Naive thymus-derived CD4-positive, alpha-beta T cell (primary cell): ENCODE measurements around the gene INO80. TPM values are rescaled to one million over a fixed set of nuclear protein-coding genes. Genes with fewer than 3 reads are reported as not detected.
A peak's percentile ranks its signal among the peaks of the same experiment; 100 is the strongest.

ENCODE experiments used
- ATAC-seq: fragments of 150-1000 bp; cut with Tn5 transposase; 2 replicates; pipeline ENCODE4 v1.10.0; 2021; ENCODE audit warnings: mild to moderate bottlenecking, moderate library complexity
- CTCF ChIA-PET: fragments of 350-600 bp; sonication (Branson Sonifier 250); formaldehyde crosslinking; loops from one replicate; lab custom pipeline; 2021; ENCODE audit warnings: antibody characterized with exemption; lab: Charles Lee
- POLR2A ChIA-PET: fragments of 350-600 bp; sonication (Branson Sonifier 250); formaldehyde crosslinking; loops from one replicate; lab custom pipeline; 2021; ENCODE audit warnings: antibody characterized with exemption, inconsistent platforms; lab: Charles Lee
- DNase-seq, 9 donors: peaks; one replicate each; pipeline versions ENCODE4 v3.0.0 to v3.0.0-alpha.2; 2020 to 2022; ENCODE audit warnings: mixed read lengths in 1 of 9
- H3K27ac ChIP-seq: one replicate; pipeline ENCODE4 v1.7.0; 2013; ENCODE audit warnings: mild to moderate bottlenecking, low read depth, low read length, moderate library complexity
- H3K27me3 ChIP-seq, 2 donors: one replicate each; pipeline ENCODE4 v1.7.0; 2013; ENCODE audit warnings: low read length in 2 of 2, mild to moderate bottlenecking in 2 of 2, moderate library complexity in 2 of 2; ENCODE audit not compliant: control insufficient read depth in 2 of 2, insufficient read depth in 2 of 2
- H3K36me3 ChIP-seq, 3 experiments: 1 replicate in 2 of 3; 2 replicates in 1 of 3; pipeline ENCODE4 v1.7.0; 2013; ENCODE audit warnings: low read length in 3 of 3, mild to moderate bottlenecking in 3 of 3, moderate library complexity in 1 of 3; ENCODE audit not compliant: insufficient read depth in 3 of 3, control insufficient read depth in 2 of 3
- H3K4me1 ChIP-seq, 2 donors: one replicate each; pipeline ENCODE4 v1.7.0; 2013; ENCODE audit warnings: low read length in 2 of 2, mild to moderate bottlenecking in 2 of 2, moderate library complexity in 1 of 2; ENCODE audit not compliant: control insufficient read depth in 2 of 2, insufficient read depth in 2 of 2
- H3K4me3 ChIP-seq: 2 replicates; pipeline ENCODE4 v1.7.0; 2013; ENCODE audit warnings: mild to moderate bottlenecking, low read length
- H3K9me3 ChIP-seq, 3 experiments: 1 replicate in 2 of 3; 2 replicates in 1 of 3; pipeline ENCODE4 v1.7.0; 2013; ENCODE audit warnings: low read length in 3 of 3; ENCODE audit not compliant: control insufficient read depth in 2 of 3
- H3K27ac Mint-ChIP-seq, 9 donors: one replicate each; pipeline ENCODE4 v1.8.0; 2020 to 2022; ENCODE audit warnings: mixed read lengths in 9 of 9, mild to moderate bottlenecking in 8 of 9, moderate library complexity in 5 of 9, inconsistent platforms in 2 of 9
- H3K27me3 Mint-ChIP-seq, 5 donors: one replicate each; pipeline ENCODE4 v1.8.0; 2021 to 2022; ENCODE audit warnings: mixed read lengths in 5 of 5, mild to moderate bottlenecking in 1 of 5
- H3K36me3 Mint-ChIP-seq, 5 donors: one replicate each; pipeline ENCODE4 v1.8.0; 2020 to 2022; ENCODE audit warnings: mixed read lengths in 5 of 5, mild to moderate bottlenecking in 3 of 5, inconsistent platforms in 1 of 5
- H3K4me1 Mint-ChIP-seq, 7 donors: one replicate each; pipeline ENCODE4 v1.8.0; 2020 to 2022; ENCODE audit warnings: mixed read lengths in 7 of 7, mild to moderate bottlenecking in 3 of 7, inconsistent platforms in 1 of 7
- H3K4me3 Mint-ChIP-seq, 10 donors: one replicate each; pipeline ENCODE4 v1.8.0; 2020 to 2022; ENCODE audit warnings: mild to moderate bottlenecking in 10 of 10, mixed read lengths in 10 of 10, moderate library complexity in 6 of 10, inconsistent platforms in 2 of 10
- H3K9me3 Mint-ChIP-seq, 11 donors: one replicate each; pipeline ENCODE4 v1.8.0; 2020 to 2022; ENCODE audit warnings: mixed read lengths in 11 of 11, mild to moderate bottlenecking in 4 of 11, inconsistent platforms in 1 of 11, moderate library complexity in 1 of 11
- intact Hi-C, 2 donors: fragments of 100-400 bp; cut with micrococcal nuclease; formaldehyde crosslinking; loops; one replicate each; pipeline ENCODE4 v1.15.1; 2023
- polyA plus RNA-seq, 2 donors: library from polyadenylated mRNA; unstranded; fragments of 300-500 nt; fragmentation: Illumina TruSeq; gene quantifications; one replicate each; pipeline ENCODE4 v1.2.3, GENCODE V29; 2021
- total RNA-seq, 6 experiments: library from RNA in 5 of 6; stranded (reverse) in 5 of 6; gene quantifications; 1 replicate in 5 of 6; 2 replicates in 1 of 6; pipeline ENCODE4 v1.2.3 and lab custom pipeline; 2021 to 2026

Gene INO80
- total and polyA plus RNA-seq, 7 experiments from 2014 or later: 3.8 to 36.5 (median 30.7) TPM

DNA sequence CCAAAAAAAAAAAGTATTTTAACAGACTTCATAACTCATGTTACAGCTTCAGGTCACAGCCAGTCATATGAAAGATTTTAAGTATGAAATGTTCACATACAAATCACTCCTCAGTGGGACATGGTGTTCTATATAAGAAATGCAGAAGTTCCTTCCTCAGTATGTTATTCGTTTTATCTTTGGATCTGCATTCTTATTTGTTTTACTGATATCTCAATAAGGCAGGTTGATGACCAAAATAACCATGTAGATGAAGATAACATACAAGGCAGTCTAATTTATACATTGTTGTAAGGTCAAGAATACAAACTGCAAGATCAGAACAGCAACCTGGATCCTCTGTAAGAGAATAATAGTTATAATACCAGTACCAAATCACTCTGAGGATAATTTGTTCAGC is 87.2 kb downstream of the INO80 start:
- Histone ChIP-seq H3K27me3 (no peaks in the 10 kb centered on the region), H3K36me3 (peaks cover 0 to 34% (median 0%) of the 10 kb centered on the region in 3 experiments), H3K4me1 (no peaks in the 10 kb centered on the region), H3K4me3 (no peak overlapping the region), H3K27ac (no peak overlapping the region), H3K9me3 (no peaks in the 10 kb centered on the region)
- H3K36me3 Mint-ChIP-seq: peaks cover 4 to 43% (median 12%) of the 10 kb centered on the region in 5 donors
- peaks cover 2 to 22% (median 15%) of the 10 kb centered on the region in 7 donors for H3K4me1 Mint-ChIP-seq
- H3K27ac Mint-ChIP-seq: no peak overlapping the region
- no peaks in the 10 kb centered on the region for H3K27me3 Mint-ChIP-seq
- POLR2A ChIA-PET: no interaction called here
- DNase-seq: no peak
- H3K9me3 Mint-ChIP-seq: no peaks in the 10 kb centered on the region
- intact Hi-C loops: no loop called here
- H3K4me3 Mint-ChIP-seq: no peak overlapping the region
- CTCF ChIA-PET: no interaction called here
- no peak for ATAC-seq

- CTCF ChIA-PET: interaction anchor here (0.7 to 2.5 kb wide), 3 partner anchors 119 to 590 kb away, joined by 3 to 11 read pairs (median 3); no protein-coding TSS in a partner anchor
- intact Hi-C loops: no loop called here
- H3K4me3 Mint-ChIP-seq: no peak overlapping the region
- H3K36me3 ChIP-seq: peaks cover 0 to 42% (median 0%) of the 10 kb centered on the region in 3 experiments
- ATAC-seq: no peak
- peak overlapping the region in 2 of 9 donors; percentile 15 to 36 for H3K27ac Mint-ChIP-seq
- no peaks in the 10 kb centered on the region for H3K4me1 ChIP-seq
- no peak for DNase-seq
- no peaks in the 10 kb centered on the region for H3K27me3 Mint-ChIP-seq
- no peak overlapping the region for H3K4me3 ChIP-seq
- POLR2A ChIA-PET: no interaction called here
- no peak overlapping the region for H3K27ac ChIP-seq
- no peaks in the 10 kb centered on the region for H3K27me3 ChIP-seq
- peaks cover 10 to 53% (median 12%) of the 10 kb centered on the region in 5 donors for H3K36me3 Mint-ChIP-seq
- H3K4me1 Mint-ChIP-seq: peaks cover 0 to 7% (median 0%) of the 10 kb centered on the region in 7 donors
- H3K9me3 Mint-ChIP-seq: no peaks in the 10 kb centered on the region
- H3K9me3 ChIP-seq: no peaks in the 10 kb centered on the region
Measured at GRCh38 chr15:41025393-41025792, 90.7 kb downstream of the INO80 start.

DNA sequence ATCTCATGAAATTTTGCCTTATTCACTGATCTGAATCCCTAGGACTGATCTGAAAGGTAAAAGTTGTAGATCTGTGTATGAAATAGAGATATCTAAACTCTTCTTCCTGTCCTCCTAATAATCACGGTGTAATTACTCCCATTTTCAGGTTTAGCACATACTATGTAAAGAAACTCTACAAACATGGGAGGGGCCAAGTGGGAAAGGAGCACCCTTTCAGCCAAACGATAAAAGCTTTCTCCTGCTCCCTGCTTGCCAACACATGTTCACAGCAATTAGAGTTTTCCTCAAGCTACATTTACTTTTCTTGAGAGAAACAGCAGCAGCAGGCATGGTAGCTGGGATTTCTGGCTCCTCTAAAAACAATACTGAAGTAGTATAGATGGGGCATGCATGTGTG is 91.2 kb downstream of the INO80 start:
- ChIA-PET CTCF (interaction anchor here (0.7 to 2.5 kb wide), 2 partner anchors 119 to 590 kb away, joined by 3 to 11 read pairs; no protein-coding TSS in a partner anchor), POLR2A (no interaction called here)
- intact Hi-C loops: no loop called here
- Histone ChIP-seq H3K4me1 (no peaks in the 10 kb centered on the region), H3K9me3 (no peaks in the 10 kb centered on the region), H3K36me3 (peaks cover 0 to 44% (median 0%) of the 10 kb centered on the region in 3 experiments), H3K27me3 (no peaks in the 10 kb centered on the region), H3K27ac (no peak overlapping the region), H3K4me3 (no peak overlapping the region)
- no peak overlapping the region for H3K4me3 Mint-ChIP-seq
- no peaks in the 10 kb centered on the region for H3K27me3 Mint-ChIP-seq
- no peaks in the 10 kb centered on the region for H3K9me3 Mint-ChIP-seq
- H3K36me3 Mint-ChIP-seq: peaks cover 10 to 56% (median 12%) of the 10 kb centered on the region in 5 donors
- H3K27ac Mint-ChIP-seq: peak overlapping the region in 1 of 9 donors; percentile 63
- no peak for DNase-seq
- ATAC-seq: no peak
- H3K4me1 Mint-ChIP-seq: peaks cover 0 to 7% (median 0%) of the 10 kb centered on the region in 7 donors

GRCh38 chr15:41024131-41024530 is 91.9 kb downstream of the INO80 start:
- Mint-ChIP-seq H3K27me3 (no peaks in the 10 kb centered on the region), H3K36me3 (peaks cover 10 to 50% (median 12%) of the 10 kb centered on the region in 5 donors), H3K27ac (peak overlapping the region in 4 of 9 donors; percentile 5 to 68 (median 26)), H3K4me1 (peaks cover 0 to 7% (median 0%) of the 10 kb centered on the region in 7 donors), H3K4me3 (no peak overlapping the region), H3K9me3 (no peaks in the 10 kb centered on the region)
- H3K4me1 ChIP-seq: no peaks in the 10 kb centered on the region
- ChIA-PET CTCF (interaction anchor here (1.3 to 2.5 kb wide), 2 partner anchors 118 to 127 kb away, joined by 3 to 11 read pairs; no protein-coding TSS in a partner anchor), POLR2A (no interaction called here)
- H3K9me3 ChIP-seq: no peaks in the 10 kb centered on the region
- H3K27ac ChIP-seq: no peak overlapping the region
- no peak overlapping the region for H3K4me3 ChIP-seq
- intact Hi-C loops: no loop called here
- H3K27me3 ChIP-seq: no peaks in the 10 kb centered on the region
- ATAC-seq (no peak), DNase-seq (no peak)
- peaks cover 0 to 45% (median 5%) of the 10 kb centered on the region in 3 experiments for H3K36me3 ChIP-seq

GRCh38 chr15:41022487-41023090 is 93.5 kb downstream of the INO80 start:
- Histone ChIP-seq H3K27ac (no peak overlapping the region), H3K4me3 (no peak overlapping the region), H3K4me1 (no peaks in the 10 kb centered on the region), H3K36me3 (peaks cover 0 to 60% (median 7%) of the 10 kb centered on the region in 3 experiments), H3K9me3 (no peaks in the 10 kb centered on the region), H3K27me3 (no peaks in the 10 kb centered on the region)
- ChIA-PET POLR2A (no interaction called here), CTCF (interaction anchor here (0.6 to 2.1 kb wide), 5 partner anchors 11 to 126 kb away, joined by 3 to 26 read pairs (median 4); no protein-coding TSS in a partner anchor)
- ATAC-seq: peak; percentile 68
- Mint-ChIP-seq H3K27me3 (no peaks in the 10 kb centered on the region), H3K4me3 (no peak overlapping the region), H3K36me3 (peaks cover 10 to 62% (median 12%) of the 10 kb centered on the region in 5 donors), H3K4me1 (peaks cover 3 to 14% (median 7%) of the 10 kb centered on the region in 7 donors), H3K27ac (peak overlapping the region in 1 of 9 donors; percentile 41), H3K9me3 (no peaks in the 10 kb centered on the region)
- peak; percentile 9 to 50 (median 34) for DNase-seq
- intact Hi-C loops: loop anchor here (1.0 to 2.0 kb wide), 4 partner anchors 80 to 165 kb away; no protein-coding TSS in a partner anchor

DNA sequence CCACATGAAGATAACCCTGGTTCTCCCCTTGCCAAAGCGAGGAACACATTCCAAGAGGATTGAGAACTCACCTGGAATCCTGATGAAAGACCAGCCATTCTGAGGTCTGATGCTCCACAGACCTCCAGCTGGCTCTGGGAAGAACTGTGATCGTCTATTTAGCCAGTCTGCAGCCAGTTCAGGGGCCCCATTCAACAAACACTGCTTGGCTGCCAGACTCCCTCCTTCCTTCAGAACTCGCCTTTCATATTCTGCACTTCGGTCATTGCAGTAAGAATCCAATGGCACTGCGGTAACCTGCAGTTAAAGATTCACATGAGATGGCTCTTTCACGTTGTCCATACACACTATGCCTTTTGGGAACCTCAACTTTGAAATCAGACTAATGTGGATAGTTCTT is 95.3 kb downstream of the INO80 start:
- intact Hi-C loops: no loop called here

More for the DNA sequence above, 95.3 kb downstream of the INO80 start:
- Histone ChIP-seq H3K4me3 (no peak overlapping the region), H3K36me3 (peaks cover 3 to 62% (median 7%) of the 10 kb centered on the region in 3 experiments), H3K4me1 (no peaks in the 10 kb centered on the region), H3K27me3 (no peaks in the 10 kb centered on the region), H3K27ac (no peak overlapping the region), H3K9me3 (no peaks in the 10 kb centered on the region)
- no peak for DNase-seq
- ChIA-PET CTCF (interaction anchor here (1.4 to 2.1 kb wide), 3 partner anchors 80 to 118 kb away, joined by 3 to 26 read pairs (median 5); no protein-coding TSS in a partner anchor), POLR2A (no interaction called here)
- H3K27me3 Mint-ChIP-seq: no peaks in the 10 kb centered on the region
- no peak overlapping the region for H3K4me3 Mint-ChIP-seq
- ATAC-seq: no peak
- H3K27ac Mint-ChIP-seq: peak overlapping the region in 1 of 9 donors; percentile 51
- peaks cover 9 to 17% (median 14%) of the 10 kb centered on the region in 7 donors for H3K4me1 Mint-ChIP-seq
- peaks cover 5 to 57% (median 10%) of the 10 kb centered on the region in 5 donors for H3K36me3 Mint-ChIP-seq
- no peaks in the 10 kb centered on the region for H3K9me3 Mint-ChIP-seq
